Epithelial cell of proximal tubule (primary cell): ENCODE measurements around the gene PCSK5. TPM values are rescaled to one million over a fixed set of nuclear protein-coding genes. Genes with fewer than 3 reads are reported as not detected.

Experiments used
- DNase-seq: peaks from one replicate; pipeline ENCODE4 v3.0.0-alpha.2; 2011; ENCODE audit warnings: low read depth
- H3K4me3 ChIP-seq: 2 replicates; pipeline ENCODE4 v1.5.1; 2011; ENCODE audit warnings: low read depth, mild to moderate bottlenecking, low read length
- CTCF ChIP-seq: conservative IDR thresholded peaks from 2 replicates; pipeline ENCODE4 v1.5.1; 2012; ENCODE audit warnings: low read depth, mild to moderate bottlenecking, low read length
- total RNA-seq: library from RNA; depleted of rRNA; stranded (reverse); fragments of >200 nt; gene quantifications from 2 replicates; pipeline ENCODE4 v1.2.3, GENCODE V29; 2015

Gene PCSK5
- total RNA-seq, 1 donor from 2014 or later: 23.2 TPM

GRCh38 chr9:76180541-76180940 is 290.1 kb downstream of the PCSK5 start:
- no peak overlapping the region for H3K4me3 ChIP-seq
- no peak for DNase-seq
- TF ChIP-seq CTCF: no peak

- DNase-seq: peak; percentile 22
- no peak for TF ChIP-seq CTCF
- no peak overlapping the region for H3K4me3 ChIP-seq
Observed at GRCh38 chr9:76181020-76181641, 290.7 kb downstream of the PCSK5 start.

- no peak overlapping the region for H3K4me3 ChIP-seq
- no peak for DNase-seq
- TF ChIP-seq CTCF: no peak
Observed at GRCh38 chr9:76181781-76182180, 291.3 kb downstream of the PCSK5 start.

- no peak for DNase-seq
- no peak for TF ChIP-seq CTCF
Observed at GRCh38 chr9:76185432-76185831, 295.0 kb downstream of the PCSK5 start.

GRCh38 chr9:76188286-76188685 is 297.8 kb downstream of the PCSK5 start:
- no peak overlapping the region for H3K4me3 ChIP-seq
- no peak for TF ChIP-seq CTCF
- DNase-seq: no peak

More at GRCh38 chr9:76185432-76185831, 295.0 kb downstream of the PCSK5 start:
- no peak overlapping the region for H3K4me3 ChIP-seq

GRCh38 chr9:76188905-76189304 is 298.4 kb downstream of the PCSK5 start:
- TF ChIP-seq CTCF: no peak
- no peak for DNase-seq
- no peak overlapping the region for H3K4me3 ChIP-seq

GRCh38 chr9:76191493-76191892 is 301.0 kb downstream of the PCSK5 start:
- H3K4me3 ChIP-seq: no peak overlapping the region
- TF ChIP-seq CTCF: no peak
- DNase-seq: no peak
